ENCODE data around the gene EPYC.

The EPYC gene

GRCh38 chr12:91017043-91017442 is 12.3 kb upstream of the EPYC start:
- Histone ChIP-seq H3K18ac (ENCODE audit: low read length) (no peak overlapping the region), H3K14ac (ENCODE audit: low read length) (no peak overlapping the region), H3K79me1 (ENCODE audit: low read depth, low read length) (no peaks in the 10 kb centered on the region), H2BK120ac (ENCODE audit: low read depth, low read length) (no peak overlapping the region), H2BK12ac (ENCODE audit: low read length) (no peak overlapping the region), H3K4me1 (ENCODE audit: control insufficient read depth in 2 of 2, insufficient read depth in 1 of 2, low read depth in 1 of 2, low read length in 2 of 2) (no peaks in the 10 kb centered on the region), H3K23ac (ENCODE audit: low read depth, low read length, poor library complexity) (no peak overlapping the region), H2AFZ (ENCODE audit: low read length) (no peak overlapping the region), H3K27me3 (ENCODE audit: control insufficient read depth in 3 of 3, insufficient read depth in 3 of 3, low read depth in 1 of 3, low read length in 3 of 3) (no peaks in the 10 kb centered on the region), H3K36me3 (replicated peaks in 1 of 2; ENCODE audit: control insufficient read depth in 2 of 2, insufficient read depth in 2 of 2, low read length in 2 of 2) (no peaks in the 10 kb centered on the region), H4K8ac (ENCODE audit: low read depth, low read length) (no peak overlapping the region), H2BK15ac (ENCODE audit: low read length) (no peak overlapping the region), H3K4me2 (ENCODE audit: insufficient read depth, low read length, poor library complexity, severe bottlenecking) (no peak overlapping the region), H2AK5ac (ENCODE audit: low read depth, low read length) (no peak overlapping the region), H3K9me3 (replicated peaks in 1 of 2; ENCODE audit: control insufficient read depth in 2 of 2, insufficient read depth in 1 of 2, low read depth in 1 of 2, low read length in 2 of 2) (no peaks in the 10 kb centered on the region), H3K4ac (ENCODE audit: low read length) (no peak overlapping the region), H3K9ac (ENCODE audit: low read depth, low read length, poor library complexity) (no peak overlapping the region), H3K27ac (replicated peaks; ENCODE audit: low read length) (no peak overlapping the region), H2BK5ac (ENCODE audit: low read length) (no peak overlapping the region), H3K4me3 (ENCODE audit: low read length in 2 of 2) (no peak overlapping the region), H4K91ac (ENCODE audit: low read depth, low read length, poor library complexity) (no peak overlapping the region)
- no CpG with 5 or more reads among the region's 1 CpG for WGBS, 2 donors (ENCODE audit: extremely low coverage in 2 of 2, insufficient read length in 2 of 2, insufficient replicate concordance in 1 of 2)
- DNase-seq (ENCODE audit: low spot score), result no peak

GRCh38 chr12:91009319-91009950 is 4.7 kb upstream of the EPYC start:
- H3K4ac ChIP-seq (ENCODE audit: low read length), result no peak overlapping the region
- H2BK5ac ChIP-seq (ENCODE audit: low read length), result no peak overlapping the region
- no peaks in the 10 kb centered on the region for H3K79me1 ChIP-seq (ENCODE audit: low read depth, low read length)
- H3K4me2 ChIP-seq (ENCODE audit: insufficient read depth, low read length, poor library complexity, severe bottlenecking), result no peak overlapping the region
- no CpG with 5 or more reads among the region's 1 CpG for WGBS, 2 donors (ENCODE audit: extremely low coverage in 2 of 2, insufficient read length in 2 of 2, insufficient replicate concordance in 1 of 2)
- H3K9ac ChIP-seq (ENCODE audit: low read depth, low read length, poor library complexity), result no peak overlapping the region
- no peaks in the 10 kb centered on the region for H3K27me3 ChIP-seq (ENCODE audit: control insufficient read depth in 3 of 3, insufficient read depth in 3 of 3, low read depth in 1 of 3, low read length in 3 of 3)
- H3K9me3 ChIP-seq (replicated peaks in 1 of 2; ENCODE audit: control insufficient read depth in 2 of 2, insufficient read depth in 1 of 2, low read depth in 1 of 2, low read length in 2 of 2), result no peaks in the 10 kb centered on the region
- H2AK5ac ChIP-seq (ENCODE audit: low read depth, low read length), result no peak overlapping the region
- H3K36me3 ChIP-seq (replicated peaks in 1 of 2; ENCODE audit: control insufficient read depth in 2 of 2, insufficient read depth in 2 of 2, low read length in 2 of 2), result no peaks in the 10 kb centered on the region
- H3K14ac ChIP-seq (ENCODE audit: low read length), result no peak overlapping the region
- H3K4me1 ChIP-seq (ENCODE audit: control insufficient read depth in 2 of 2, insufficient read depth in 1 of 2, low read depth in 1 of 2, low read length in 2 of 2), result no peaks in the 10 kb centered on the region
- no peak overlapping the region for H3K27ac ChIP-seq (replicated peaks; ENCODE audit: low read length)
- H4K91ac ChIP-seq (ENCODE audit: low read depth, low read length, poor library complexity), result no peak overlapping the region
- H3K4me3 ChIP-seq (ENCODE audit: low read length in 2 of 2), result no peak overlapping the region
- H3K23ac ChIP-seq (ENCODE audit: low read depth, low read length, poor library complexity), result no peak overlapping the region
- H2BK120ac ChIP-seq (ENCODE audit: low read depth, low read length), result no peak overlapping the region
- no peak for DNase-seq (ENCODE audit: low spot score)
- H2BK12ac ChIP-seq (ENCODE audit: low read length), result no peak overlapping the region
- H4K8ac ChIP-seq (ENCODE audit: low read depth, low read length), result no peak overlapping the region
- H2AFZ ChIP-seq (ENCODE audit: low read length), result no peak overlapping the region
- H3K18ac ChIP-seq (ENCODE audit: low read length), result no peak overlapping the region
- H2BK15ac ChIP-seq (ENCODE audit: low read length), result no peak overlapping the region

GRCh38 chr12:91007531-91008290 is 2.9 kb upstream of the EPYC start:
- Histone ChIP-seq H3K4me2 (ENCODE audit: insufficient read depth, low read length, poor library complexity, severe bottlenecking) (no peak overlapping the region), H3K27me3 (ENCODE audit: control insufficient read depth in 3 of 3, insufficient read depth in 3 of 3, low read depth in 1 of 3, low read length in 3 of 3) (no peaks in the 10 kb centered on the region), H4K8ac (ENCODE audit: low read depth, low read length) (no peak overlapping the region), H3K4ac (ENCODE audit: low read length) (no peak overlapping the region), H3K18ac (ENCODE audit: low read length) (no peak overlapping the region), H2BK120ac (ENCODE audit: low read depth, low read length) (no peak overlapping the region), H3K9ac (ENCODE audit: low read depth, low read length, poor library complexity) (no peak overlapping the region), H3K23ac (ENCODE audit: low read depth, low read length, poor library complexity) (no peak overlapping the region), H3K4me1 (ENCODE audit: control insufficient read depth in 2 of 2, insufficient read depth in 1 of 2, low read depth in 1 of 2, low read length in 2 of 2) (no peaks in the 10 kb centered on the region), H3K36me3 (replicated peaks in 1 of 2; ENCODE audit: control insufficient read depth in 2 of 2, insufficient read depth in 2 of 2, low read length in 2 of 2) (no peaks in the 10 kb centered on the region), H3K79me1 (ENCODE audit: low read depth, low read length) (no peaks in the 10 kb centered on the region), H4K91ac (ENCODE audit: low read depth, low read length, poor library complexity) (no peak overlapping the region), H2BK15ac (ENCODE audit: low read length) (no peak overlapping the region), H3K9me3 (replicated peaks in 1 of 2; ENCODE audit: control insufficient read depth in 2 of 2, insufficient read depth in 1 of 2, low read depth in 1 of 2, low read length in 2 of 2) (no peaks in the 10 kb centered on the region), H2BK12ac (ENCODE audit: low read length) (no peak overlapping the region), H2BK5ac (ENCODE audit: low read length) (no peak overlapping the region), H2AK5ac (ENCODE audit: low read depth, low read length) (no peak overlapping the region), H3K27ac (replicated peaks; ENCODE audit: low read length) (no peak overlapping the region), H2AFZ (ENCODE audit: low read length) (no peak overlapping the region), H3K4me3 (ENCODE audit: low read length in 2 of 2) (no peak overlapping the region), H3K14ac (ENCODE audit: low read length) (no peak overlapping the region)
- no CpG with 5 or more reads among the region's 2 CpGs for WGBS, 2 donors (ENCODE audit: extremely low coverage in 2 of 2, insufficient read length in 2 of 2, insufficient replicate concordance in 1 of 2)
- no peak for DNase-seq (ENCODE audit: low spot score)

GRCh38 chr12:91003737-91004136 is 1.0 kb downstream of the EPYC start:
- H3K9me3 ChIP-seq (replicated peaks in 1 of 2; ENCODE audit: control insufficient read depth in 2 of 2, insufficient read depth in 1 of 2, low read depth in 1 of 2, low read length in 2 of 2), result no peaks in the 10 kb centered on the region
- no peak overlapping the region for H3K14ac ChIP-seq (ENCODE audit: low read length)
- H2BK12ac ChIP-seq (ENCODE audit: low read length), result no peak overlapping the region
- H3K79me1 ChIP-seq (ENCODE audit: low read depth, low read length), result no peaks in the 10 kb centered on the region
- no peak overlapping the region for H3K4me2 ChIP-seq (ENCODE audit: insufficient read depth, low read length, poor library complexity, severe bottlenecking)
- H3K27ac ChIP-seq (replicated peaks; ENCODE audit: low read length), result no peak overlapping the region
- no peak overlapping the region for H3K4ac ChIP-seq (ENCODE audit: low read length)
- H4K8ac ChIP-seq (ENCODE audit: low read depth, low read length), result no peak overlapping the region
- no peaks in the 10 kb centered on the region for H3K4me1 ChIP-seq (ENCODE audit: control insufficient read depth in 2 of 2, insufficient read depth in 1 of 2, low read depth in 1 of 2, low read length in 2 of 2)
- H4K91ac ChIP-seq (ENCODE audit: low read depth, low read length, poor library complexity), result no peak overlapping the region
- no peak overlapping the region for H2AK5ac ChIP-seq (ENCODE audit: low read depth, low read length)
- no peak overlapping the region for H3K23ac ChIP-seq (ENCODE audit: low read depth, low read length, poor library complexity)
- H2BK15ac ChIP-seq (ENCODE audit: low read length), result no peak overlapping the region
- H3K36me3 ChIP-seq (replicated peaks in 1 of 2; ENCODE audit: control insufficient read depth in 2 of 2, insufficient read depth in 2 of 2, low read length in 2 of 2), result no peaks in the 10 kb centered on the region
- H2AFZ ChIP-seq (ENCODE audit: low read length), result no peak overlapping the region
- no peak overlapping the region for H3K9ac ChIP-seq (ENCODE audit: low read depth, low read length, poor library complexity)
- no peak for DNase-seq (ENCODE audit: low spot score)
- H2BK120ac ChIP-seq (ENCODE audit: low read depth, low read length), result no peak overlapping the region
- H3K4me3 ChIP-seq (ENCODE audit: low read length in 2 of 2), result no peak overlapping the region
- H3K18ac ChIP-seq (ENCODE audit: low read length), result no peak overlapping the region
- H2BK5ac ChIP-seq (ENCODE audit: low read length), result no peak overlapping the region
- no peaks in the 10 kb centered on the region for H3K27me3 ChIP-seq (ENCODE audit: control insufficient read depth in 3 of 3, insufficient read depth in 3 of 3, low read depth in 1 of 3, low read length in 3 of 3)
